ENCODE results near the gene SECTM1. TPM values are rescaled to one million over a fixed set of nuclear protein-coding genes. Genes with fewer than 3 reads are reported as not detected.

SECTM1 gene
- total RNA-seq, 5 donors from 2014 or later (not counting 1 experiment from before 2014, with no cell fraction given) = 1.3 to 5.1 (median 4.4) TPM

DNA sequence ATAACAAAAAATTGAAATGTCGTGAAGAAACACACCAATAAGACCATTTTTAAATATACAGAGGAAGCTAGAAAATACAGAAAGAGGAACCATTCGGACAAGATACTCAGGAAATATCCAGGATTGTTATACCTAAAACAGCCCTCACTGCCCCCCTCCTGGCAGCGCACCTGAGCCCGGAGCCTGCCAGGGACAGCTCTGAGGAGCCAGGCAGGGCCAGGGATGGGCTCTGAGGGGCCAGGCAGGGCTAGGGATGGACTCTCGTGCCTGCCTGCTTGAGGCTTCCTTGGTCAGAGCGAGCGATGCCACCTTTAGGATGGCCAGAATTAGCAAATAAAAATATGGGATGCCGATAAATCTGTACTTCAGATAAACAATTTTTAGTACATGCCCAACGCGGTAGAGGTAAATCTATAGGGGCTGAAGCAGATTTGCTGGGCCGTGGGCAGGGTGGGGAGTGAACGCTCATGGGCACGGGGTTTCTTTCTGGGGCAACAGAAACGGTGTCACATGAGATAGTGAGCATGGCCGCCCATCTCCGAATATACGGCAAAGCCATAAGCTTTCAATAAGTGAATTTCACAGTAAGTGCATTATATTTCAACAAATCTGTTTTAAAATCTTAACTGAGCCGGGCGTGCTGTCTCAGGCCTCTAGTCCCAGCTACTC lies 41.9 kb downstream of the SECTM1 start:
- 90% methylated on average over 14 of the region's 19 CpGs for WGBS (ENCODE audit: insufficient coverage)
- Mint-ChIP-seq H3K9me3 (no peaks in the 10 kb centered on the region), H3K27me3 (no peaks in the 10 kb centered on the region), H3K4me3 (peak overlapping the region; percentile 69 to 84 (median 72)), H3K27ac (peak overlapping the region; percentile 8 to 65), H3K36me3 (no peaks in the 10 kb centered on the region), H3K4me1 (peaks cover 32 to 37% (median 36%) of the 10 kb centered on the region in 3 donors)
- POLR2A ChIA-PET = interaction anchor here in 1 of 2 donors (1.0 kb wide), 1 partner anchor 36 kb away, joined by 3 read pairs; no protein-coding TSS in a partner anchor
- DNase-seq (no peak), ATAC-seq (replicated peaks in 1 of 4) (no peak)
- CTCF ChIA-PET = no interaction called here
- Histone ChIP-seq H3K27me3 (replicated peaks in 1 of 2; ENCODE audit: control insufficient read depth in 2 of 2, extremely low read depth in 1 of 2, insufficient read depth in 2 of 2, low read length in 1 of 2) (no peaks in the 10 kb centered on the region), H3K4me3 (ENCODE audit: control insufficient read depth in 1 of 2, extremely low read depth in 1 of 2, low read length in 1 of 2) (peak overlapping the region; percentile 66 to 77), H3K36me3 (ENCODE audit: control insufficient read depth in 2 of 2, extremely low read depth in 1 of 2, insufficient read depth in 1 of 2, low read length in 1 of 2) (no peaks in the 10 kb centered on the region), H3K4me1 (ENCODE audit: control insufficient read depth in 1 of 2, extremely low read depth in 1 of 2, insufficient read depth in 2 of 2, low read length in 2 of 2) (peaks cover 7 to 25% of the 10 kb centered on the region in 2 experiments), H3K9me3 (no peaks in the 10 kb centered on the region), H3K27ac (ENCODE audit: low read length) (peak overlapping the region; percentile 97)

GRCh38 chr17:82287868-82288801 lies 45.4 kb downstream of the SECTM1 start:
- peaks cover 0 to 14% of the 10 kb centered on the region in 2 experiments for H3K4me1 ChIP-seq (ENCODE audit: control insufficient read depth in 1 of 2, extremely low read depth in 1 of 2, insufficient read depth in 2 of 2, low read length in 2 of 2)
- Mint-ChIP-seq H3K4me1 (peaks cover 6 to 17% (median 13%) of the 10 kb centered on the region in 3 donors), H3K27me3 (no peaks in the 10 kb centered on the region), H3K9me3 (no peaks in the 10 kb centered on the region), H3K27ac (peak overlapping the region; percentile 16 to 53), H3K36me3 (no peaks in the 10 kb centered on the region), H3K4me3 (no peak overlapping the region)
- POLR2A ChIA-PET = no interaction called here
- peaks cover 0 to 6% of the 10 kb centered on the region in 2 experiments for H3K27me3 ChIP-seq (replicated peaks in 1 of 2; ENCODE audit: control insufficient read depth in 2 of 2, extremely low read depth in 1 of 2, insufficient read depth in 2 of 2, low read length in 1 of 2)
- no peak overlapping the region for H3K4me3 ChIP-seq (ENCODE audit: control insufficient read depth in 1 of 2, extremely low read depth in 1 of 2, low read length in 1 of 2)
- H3K9me3 ChIP-seq = no peaks in the 10 kb centered on the region
- no peaks in the 10 kb centered on the region for H3K36me3 ChIP-seq (ENCODE audit: control insufficient read depth in 2 of 2, extremely low read depth in 1 of 2, insufficient read depth in 1 of 2, low read length in 1 of 2)
- CTCF ChIA-PET = no interaction called here
- ATAC-seq (replicated peaks in 1 of 4) = no peak
- H3K27ac ChIP-seq (ENCODE audit: low read length) = no peak overlapping the region
- DNase-seq = no peak
- WGBS (ENCODE audit: insufficient coverage) = 80% methylated on average over 11 of the region's 19 CpGs

GRCh38 chr17:82287013-82287867 lies 46.3 kb downstream of the SECTM1 start:
- Histone ChIP-seq H3K9me3 (no peaks in the 10 kb centered on the region), H3K4me1 (ENCODE audit: control insufficient read depth in 1 of 2, extremely low read depth in 1 of 2, insufficient read depth in 2 of 2, low read length in 2 of 2) (peaks cover 0 to 22% of the 10 kb centered on the region in 2 experiments), H3K4me3 (ENCODE audit: control insufficient read depth in 1 of 2, extremely low read depth in 1 of 2, low read length in 1 of 2) (no peak overlapping the region), H3K27me3 (replicated peaks in 1 of 2; ENCODE audit: control insufficient read depth in 2 of 2, extremely low read depth in 1 of 2, insufficient read depth in 2 of 2, low read length in 1 of 2) (peaks cover 0 to 14% of the 10 kb centered on the region in 2 experiments), H3K27ac (ENCODE audit: low read length) (no peak overlapping the region), H3K36me3 (ENCODE audit: control insufficient read depth in 2 of 2, extremely low read depth in 1 of 2, insufficient read depth in 1 of 2, low read length in 1 of 2) (no peaks in the 10 kb centered on the region)
- Mint-ChIP-seq H3K4me3 (no peak overlapping the region), H3K36me3 (no peaks in the 10 kb centered on the region), H3K9me3 (no peaks in the 10 kb centered on the region), H3K27ac (no peak overlapping the region), H3K4me1 (peaks cover 6 to 14% (median 11%) of the 10 kb centered on the region in 3 donors), H3K27me3 (no peaks in the 10 kb centered on the region)
- DNase-seq (no peak), ATAC-seq (replicated peaks in 1 of 4) (no peak)
- POLR2A ChIA-PET = no interaction called here
- WGBS (ENCODE audit: insufficient coverage) = 96% methylated on average over 2 of the region's 9 CpGs
- CTCF ChIA-PET = no interaction called here

DNA sequence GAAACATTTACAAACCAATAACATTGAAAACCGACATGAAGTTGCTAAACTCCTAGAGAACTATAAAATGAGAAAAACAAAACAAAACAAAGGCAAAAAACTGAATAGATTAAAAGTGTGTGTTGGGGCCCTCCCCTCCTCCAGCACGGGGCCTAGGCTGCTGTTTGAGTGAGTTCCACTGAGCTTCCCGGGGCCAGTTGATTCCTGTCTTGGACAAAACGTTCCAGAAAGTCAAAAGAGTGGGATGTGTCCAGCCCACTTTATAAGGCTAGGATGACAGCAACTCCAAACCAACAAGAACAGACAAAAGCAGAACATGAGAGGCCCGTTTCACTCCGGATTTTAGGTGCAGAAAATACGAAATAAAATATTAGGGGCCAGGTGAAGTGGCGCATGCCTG lies 48.4 kb downstream of the SECTM1 start:
- Histone ChIP-seq H3K36me3 (ENCODE audit: control insufficient read depth in 2 of 2, extremely low read depth in 1 of 2, insufficient read depth in 1 of 2, low read length in 1 of 2) (no peaks in the 10 kb centered on the region), H3K4me1 (ENCODE audit: control insufficient read depth in 1 of 2, extremely low read depth in 1 of 2, insufficient read depth in 2 of 2, low read length in 2 of 2) (peaks cover 0 to 34% of the 10 kb centered on the region in 2 experiments), H3K27ac (ENCODE audit: low read length) (no peak overlapping the region), H3K27me3 (replicated peaks in 1 of 2; ENCODE audit: control insufficient read depth in 2 of 2, extremely low read depth in 1 of 2, insufficient read depth in 2 of 2, low read length in 1 of 2) (peaks cover 0 to 15% of the 10 kb centered on the region in 2 experiments), H3K4me3 (ENCODE audit: control insufficient read depth in 1 of 2, extremely low read depth in 1 of 2, low read length in 1 of 2) (no peak overlapping the region), H3K9me3 (no peaks in the 10 kb centered on the region)
- Mint-ChIP-seq H3K4me3 (no peak overlapping the region), H3K27me3 (no peaks in the 10 kb centered on the region), H3K27ac (no peak overlapping the region), H3K9me3 (no peaks in the 10 kb centered on the region), H3K36me3 (no peaks in the 10 kb centered on the region), H3K4me1 (peaks cover 8 to 22% (median 11%) of the 10 kb centered on the region in 3 donors)
- ChIA-PET CTCF (interaction anchor here in 1 of 2 donors (0.6 kb wide), 1 partner anchor 32 kb away, joined by 3 read pairs; no protein-coding TSS in a partner anchor), POLR2A (no interaction called here)
- WGBS (ENCODE audit: insufficient coverage) = 90% methylated on average over 6 of the region's 8 CpGs
- no peak for ATAC-seq (replicated peaks in 1 of 4)
- DNase-seq = no peak

DNA sequence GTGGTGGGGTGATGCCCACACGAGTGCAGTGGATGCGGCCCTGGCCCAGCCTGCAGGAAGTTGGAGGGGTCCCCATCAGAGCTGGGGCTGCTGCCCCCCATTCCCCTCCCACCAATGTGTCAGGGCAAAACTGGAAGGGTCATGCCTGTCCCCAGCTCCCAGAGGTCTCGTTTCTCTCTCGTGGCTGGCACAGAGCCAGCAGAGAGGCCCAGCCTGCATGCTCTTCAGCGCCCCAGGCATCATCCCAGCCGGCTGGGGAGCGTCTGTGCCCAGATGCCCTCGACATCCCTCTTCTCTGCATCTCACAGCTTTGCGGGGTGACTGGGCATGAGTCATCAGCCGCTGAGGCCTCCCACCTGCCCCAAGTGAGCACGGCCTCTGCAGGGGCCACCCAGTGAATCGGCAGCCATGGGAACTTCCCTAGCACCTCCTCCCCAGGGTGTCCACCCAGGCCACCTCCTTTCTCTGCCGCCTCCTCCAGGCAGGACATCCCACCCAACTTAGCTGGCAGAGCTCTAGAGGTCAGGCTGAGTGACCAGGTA lies 50.3 kb downstream of the SECTM1 start:
- no peak overlapping the region for H3K4me3 ChIP-seq (ENCODE audit: control insufficient read depth in 1 of 2, extremely low read depth in 1 of 2, low read length in 1 of 2)
- peak in 1 of 35 experiments; percentile 25 for DNase-seq
- Mint-ChIP-seq H3K27me3 (no peaks in the 10 kb centered on the region), H3K36me3 (no peaks in the 10 kb centered on the region), H3K4me1 (peaks cover 8 to 22% (median 11%) of the 10 kb centered on the region in 3 donors), H3K4me3 (no peak overlapping the region), H3K9me3 (no peaks in the 10 kb centered on the region), H3K27ac (no peak overlapping the region)
- no peak overlapping the region for H3K27ac ChIP-seq (ENCODE audit: low read length)
- peaks cover 0 to 34% of the 10 kb centered on the region in 2 experiments for H3K4me1 ChIP-seq (ENCODE audit: control insufficient read depth in 1 of 2, extremely low read depth in 1 of 2, insufficient read depth in 2 of 2, low read length in 2 of 2)
- ATAC-seq (replicated peaks in 1 of 4) = peak in 3 of 4 experiments; percentile 17 to 37 (median 19)
- ChIA-PET POLR2A (no interaction called here), CTCF (no interaction called here)
- H3K9me3 ChIP-seq = no peaks in the 10 kb centered on the region
- 23% methylated on average over 9 of the region's 13 CpGs for WGBS (ENCODE audit: insufficient coverage)
- peaks cover 0 to 15% of the 10 kb centered on the region in 2 experiments for H3K27me3 ChIP-seq (replicated peaks in 1 of 2; ENCODE audit: control insufficient read depth in 2 of 2, extremely low read depth in 1 of 2, insufficient read depth in 2 of 2, low read length in 1 of 2)
- H3K36me3 ChIP-seq (ENCODE audit: control insufficient read depth in 2 of 2, extremely low read depth in 1 of 2, insufficient read depth in 1 of 2, low read length in 1 of 2) = no peaks in the 10 kb centered on the region

Measured in T-cell (primary cell).